HepG2 (cell line): Measurements from ENCODE around the gene C1QTNF6. TPM values are rescaled to one million over a fixed set of nuclear protein-coding genes. Genes with fewer than 3 reads are reported as not detected.
A peak's percentile ranks its signal among the peaks of the same experiment; 100 is the strongest.

Experiments used
- AFF4 ChIP-seq: sonication (generic); formaldehyde crosslinking; IDR thresholded peaks from 2 replicates; pipeline ENCODE4 v1.4.0; 2020; ENCODE audit warnings: missing genetic modification reagents
- DDIT3 ChIP-seq: sonication (generic); formaldehyde crosslinking; IDR thresholded peaks from 2 replicates; pipeline ENCODE4 v1.4.0; 2020; ENCODE audit warnings: mild to moderate bottlenecking, missing genetic modification reagents
- DR1 ChIP-seq: sonication (generic); formaldehyde crosslinking; IDR thresholded peaks from 2 replicates; pipeline ENCODE4 v1.8.0; 2021; ENCODE audit warnings: mild to moderate bottlenecking, missing genetic modification reagents, inconsistent platforms
- ESRRA ChIP-seq: sonication (generic); formaldehyde crosslinking; IDR thresholded peaks from 2 replicates; pipeline ENCODE4 v1.5.1; 2020; ENCODE audit warnings: mild to moderate bottlenecking, low read depth, missing genetic modification reagents
- FOXO4 ChIP-seq: sonication (generic); formaldehyde crosslinking; conservative IDR thresholded peaks from 2 replicates; pipeline ENCODE4 v1.8.1; 2023; ENCODE audit warnings: missing genetic modification reagents
- HOXA3 ChIP-seq: sonication (generic); formaldehyde crosslinking; IDR thresholded peaks from 2 replicates; pipeline ENCODE4 v1.5.0; 2020; ENCODE audit warnings: missing genetic modification reagents
- JDP2 ChIP-seq: sonication (generic); formaldehyde crosslinking; IDR thresholded peaks from 2 replicates; pipeline ENCODE4 v1.8.1; 2022; ENCODE audit warnings: missing genetic modification reagents, borderline replicate concordance
- KAT7 ChIP-seq: IDR thresholded peaks from 2 replicates; pipeline ENCODE4 v1.6.1; 2018; ENCODE audit warnings: borderline replicate concordance, missing compliant biosample characterization
- MIER2 ChIP-seq: IDR thresholded peaks from 2 replicates; pipeline ENCODE4 v1.6.1; 2016; ENCODE audit warnings: missing biosample characterization, missing genetic modification reagents
- MNT ChIP-seq: fragments of 450-650 bp; IDR thresholded peaks from 2 replicates; pipeline ENCODE4 v1.6.1; 2016
- MTERF4 ChIP-seq: sonication (generic); formaldehyde crosslinking; IDR thresholded peaks from 2 replicates; pipeline ENCODE4 v1.8.0; 2023; ENCODE audit warnings: mild to moderate bottlenecking, missing genetic modification reagents
- NCOA5 ChIP-seq: sonication (generic); formaldehyde crosslinking; IDR thresholded peaks from 2 replicates; pipeline ENCODE4 v1.4.0; 2020; ENCODE audit warnings: missing genetic modification reagents
- PHF21A ChIP-seq: sonication (generic); formaldehyde crosslinking; IDR thresholded peaks from 2 replicates; pipeline ENCODE4 v1.5.0; 2020; ENCODE audit warnings: mild to moderate bottlenecking, missing genetic modification reagents
- SNRNP70 ChIP-seq: fragments of 200-400 bp; formaldehyde crosslinking; IDR thresholded peaks from 2 replicates; pipeline ENCODE4 v1.6.1; 2017; ENCODE audit warnings: mild to moderate bottlenecking, low read depth, low read length, moderate library complexity
- TRIM24 ChIP-seq: sonication (generic); formaldehyde crosslinking; IDR thresholded peaks from 2 replicates; pipeline ENCODE4 v1.8.0; 2022; ENCODE audit warnings: mild to moderate bottlenecking, missing genetic modification reagents
- ZKSCAN5 ChIP-seq: sonication (generic); formaldehyde crosslinking; IDR thresholded peaks from 2 replicates; pipeline ENCODE4 v1.5.1; 2020; ENCODE audit warnings: mild to moderate bottlenecking, missing genetic modification reagents
- ZNF256 ChIP-seq: sonication (generic); formaldehyde crosslinking; conservative IDR thresholded peaks from 2 replicates; pipeline ENCODE4 v1.4.0; 2020; ENCODE audit warnings: missing genetic modification reagents
- ZNF280D ChIP-seq: sonication (generic); formaldehyde crosslinking; IDR thresholded peaks from 2 replicates; pipeline ENCODE4 v1.5.1; 2020; ENCODE audit warnings: mild to moderate bottlenecking, missing genetic modification reagents
- ZNF788 ChIP-seq: sonication (generic); formaldehyde crosslinking; IDR thresholded peaks from 2 replicates; pipeline ENCODE4 v1.5.0; 2020; ENCODE audit warnings: mild to moderate bottlenecking, missing genetic modification reagents, borderline replicate concordance
- polyA plus RNA-seq, 8 experiments: library from polyadenylated mRNA; depleted of rRNA in 3 of 8; stranded (reverse) in 7 of 8; unstranded in 1 of 8; fragments of >200 nt; fragmentation: Illumina TruSeq in 4 of 8; extraction: Trizol in 4 of 8; gene quantifications; 2 replicates each; pipeline versions ENCODE4 v1.2.1 to v1.2.3, GENCODE V29; 2011 to 2016; ENCODE audit warnings: low read depth in 4 of 8, missing spikeins in 1 of 8, mixed read lengths in 1 of 8; ENCODE audit not compliant: insufficient read depth in 1 of 8
- total RNA-seq, 5 experiments: library from RNA; depleted of rRNA; stranded (reverse); fragments of >200 nt; fragmentation: Illumina TruSeq; extraction: Trizol; gene quantifications; 2 replicates each; pipeline ENCODE4 v1.2.3, GENCODE V29; 2016; ENCODE audit warnings: low read depth in 1 of 5

Gene C1QTNF6
- total and polyA plus RNA-seq, 2 of the 13 experiments (the other 11 are each of a cell fraction or from before 2014, with no cell fraction given) = 2.7 to 6.9 TPM

- TF ChIP-seq AFF4 = no peak
- TF ChIP-seq ZNF280D (CRISPR knock-in tag) = no peak
- TF ChIP-seq PHF21A (CRISPR knock-in tag) = peak; percentile 18
- TF ChIP-seq DR1 (CRISPR knock-in tag) = peak; percentile 57
- no peak for TF ChIP-seq TRIM24 (CRISPR knock-in tag)
- TF ChIP-seq ZNF256 (CRISPR knock-in tag) = peak; percentile 84
- no peak; the same call in 1 of the 2 replicates for TF ChIP-seq KAT7
- TF ChIP-seq ZKSCAN5 = no peak
- peak; percentile 53 for TF ChIP-seq MTERF4 (CRISPR knock-in tag)
- TF ChIP-seq FOXO4 = no peak
- 0 out of 2 replicates have a peak, but pooled peaks have one; percentile 44 for TF ChIP-seq ZNF788 (CRISPR knock-in tag)
- no peak for TF ChIP-seq MIER2 (CRISPR knock-in tag)
- TF ChIP-seq MNT = no peak; the same call in none of the 2 replicates
- TF ChIP-seq ESRRA (CRISPR knock-in tag) = peak; percentile 65
- no peak for TF ChIP-seq JDP2 (CRISPR knock-in tag)
- no peak for TF ChIP-seq DDIT3
- peak; percentile 64 for TF ChIP-seq HOXA3 (CRISPR knock-in tag)
- no peak for TF ChIP-seq NCOA5 (CRISPR knock-in tag)
- no peak for TF ChIP-seq SNRNP70
Measured at GRCh38 chr22:37199103-37199759, 11.2 kb upstream of the C1QTNF6 start (continued).
